Retina (tissue), 1 donor: ENCODE results near the gene GCN1.
A peak's percentile ranks its signal among the peaks of the same experiment; 100 is the strongest.
"Not testable (repeated sequence)": the region's sequence is repeated elsewhere in the genome, so short reads cannot be mapped to it uniquely, and the experiment has no call there.

Experiments
- DNase-seq: peaks from one replicate; pipeline ENCODE4 v3.0.0-alpha.2; 2016

GCN1 gene, protein sequence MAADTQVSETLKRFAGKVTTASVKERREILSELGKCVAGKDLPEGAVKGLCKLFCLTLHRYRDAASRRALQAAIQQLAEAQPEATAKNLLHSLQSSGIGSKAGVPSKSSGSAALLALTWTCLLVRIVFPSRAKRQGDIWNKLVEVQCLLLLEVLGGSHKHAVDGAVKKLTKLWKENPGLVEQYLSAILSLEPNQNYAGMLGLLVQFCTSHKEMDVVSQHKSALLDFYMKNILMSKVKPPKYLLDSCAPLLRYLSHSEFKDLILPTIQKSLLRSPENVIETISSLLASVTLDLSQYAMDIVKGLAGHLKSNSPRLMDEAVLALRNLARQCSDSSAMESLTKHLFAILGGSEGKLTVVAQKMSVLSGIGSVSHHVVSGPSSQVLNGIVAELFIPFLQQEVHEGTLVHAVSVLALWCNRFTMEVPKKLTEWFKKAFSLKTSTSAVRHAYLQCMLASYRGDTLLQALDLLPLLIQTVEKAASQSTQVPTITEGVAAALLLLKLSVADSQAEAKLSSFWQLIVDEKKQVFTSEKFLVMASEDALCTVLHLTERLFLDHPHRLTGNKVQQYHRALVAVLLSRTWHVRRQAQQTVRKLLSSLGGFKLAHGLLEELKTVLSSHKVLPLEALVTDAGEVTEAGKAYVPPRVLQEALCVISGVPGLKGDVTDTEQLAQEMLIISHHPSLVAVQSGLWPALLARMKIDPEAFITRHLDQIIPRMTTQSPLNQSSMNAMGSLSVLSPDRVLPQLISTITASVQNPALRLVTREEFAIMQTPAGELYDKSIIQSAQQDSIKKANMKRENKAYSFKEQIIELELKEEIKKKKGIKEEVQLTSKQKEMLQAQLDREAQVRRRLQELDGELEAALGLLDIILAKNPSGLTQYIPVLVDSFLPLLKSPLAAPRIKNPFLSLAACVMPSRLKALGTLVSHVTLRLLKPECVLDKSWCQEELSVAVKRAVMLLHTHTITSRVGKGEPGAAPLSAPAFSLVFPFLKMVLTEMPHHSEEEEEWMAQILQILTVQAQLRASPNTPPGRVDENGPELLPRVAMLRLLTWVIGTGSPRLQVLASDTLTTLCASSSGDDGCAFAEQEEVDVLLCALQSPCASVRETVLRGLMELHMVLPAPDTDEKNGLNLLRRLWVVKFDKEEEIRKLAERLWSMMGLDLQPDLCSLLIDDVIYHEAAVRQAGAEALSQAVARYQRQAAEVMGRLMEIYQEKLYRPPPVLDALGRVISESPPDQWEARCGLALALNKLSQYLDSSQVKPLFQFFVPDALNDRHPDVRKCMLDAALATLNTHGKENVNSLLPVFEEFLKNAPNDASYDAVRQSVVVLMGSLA (N-terminal part only)

DNA sequence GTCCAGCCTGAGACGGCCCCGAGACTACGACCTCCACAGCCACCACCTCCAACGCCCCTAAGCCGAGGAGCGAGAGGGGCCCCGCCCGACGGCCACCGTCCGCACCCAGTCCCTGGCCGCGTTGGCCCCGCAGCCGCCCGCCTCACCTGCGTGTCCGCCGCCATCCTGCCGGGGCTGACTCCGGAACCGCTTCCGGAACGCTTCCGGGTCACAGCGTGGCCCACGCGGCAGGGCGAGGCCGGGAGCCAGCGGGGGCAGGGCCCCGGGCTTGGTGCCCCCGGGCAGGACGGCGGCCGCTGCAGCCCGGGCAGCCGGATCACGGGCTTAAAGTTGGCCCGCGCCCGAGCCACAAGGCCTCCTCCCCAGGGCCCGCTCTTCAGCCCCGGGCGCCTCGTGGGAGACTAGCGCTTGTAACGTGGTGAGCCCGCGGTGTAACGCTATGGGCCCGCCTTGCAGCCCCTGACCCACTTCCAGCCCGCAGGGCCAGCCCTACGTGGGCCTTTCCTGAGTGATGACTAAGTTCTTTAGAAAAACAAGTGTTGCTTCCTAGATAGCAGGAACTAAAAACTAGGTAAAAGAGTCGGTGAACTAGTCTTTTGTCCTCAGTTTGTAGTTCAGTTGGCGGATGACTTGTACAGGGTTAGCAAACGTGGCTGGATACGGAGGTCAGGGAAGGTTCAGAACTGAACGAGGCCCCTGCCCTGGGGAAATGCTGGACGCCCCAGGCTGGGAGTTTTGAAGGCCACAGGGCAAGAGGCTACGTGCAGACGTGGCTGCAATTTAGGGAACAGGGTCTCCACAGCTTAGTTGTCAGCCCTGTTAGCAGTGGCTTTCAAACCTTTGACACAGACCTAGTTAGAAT, at the start of gene GCN1:
Gene GCN1 (minus strand): TSS at position 182 of the 862 bp plus-strand sequence. CDS start 18 bp downstream, at position 164.
- peak; percentile 92 for DNase-seq

DNA sequence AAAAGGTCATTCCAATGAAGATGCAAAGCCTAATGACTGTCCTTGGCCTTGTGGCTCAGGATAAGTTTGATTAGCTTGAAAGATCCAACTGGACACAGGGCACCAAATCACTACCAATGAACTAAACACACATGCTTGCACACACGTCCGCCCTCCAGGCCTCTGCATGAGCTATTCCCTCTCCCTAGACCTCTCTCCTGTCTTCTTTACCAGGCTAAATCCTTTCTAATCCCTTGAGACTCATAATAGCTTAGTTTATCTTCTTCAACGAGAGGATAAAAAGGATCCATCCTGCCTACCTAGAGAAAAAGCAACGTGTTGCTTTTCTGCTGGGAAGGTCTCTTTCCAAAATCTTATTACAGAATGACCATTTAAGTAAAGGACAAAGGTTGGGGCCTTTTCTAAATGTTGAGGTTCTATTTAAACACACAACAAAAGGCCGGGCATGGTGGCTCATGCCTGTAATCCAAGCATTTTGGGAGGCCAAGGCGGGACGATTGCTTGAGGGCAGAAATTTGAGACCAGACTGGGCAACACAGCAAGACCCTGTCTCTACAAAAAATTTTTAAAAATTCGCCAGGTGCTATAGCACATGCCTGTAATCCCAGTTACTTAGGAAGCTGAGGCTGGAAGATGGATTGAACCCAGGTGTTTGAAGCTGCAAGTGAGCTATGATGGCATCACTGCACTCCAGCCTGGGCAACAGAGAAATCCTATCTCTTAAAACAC, 48.6 kb upstream of the GCN1 start:
- DNase-seq: no peak

DNA sequence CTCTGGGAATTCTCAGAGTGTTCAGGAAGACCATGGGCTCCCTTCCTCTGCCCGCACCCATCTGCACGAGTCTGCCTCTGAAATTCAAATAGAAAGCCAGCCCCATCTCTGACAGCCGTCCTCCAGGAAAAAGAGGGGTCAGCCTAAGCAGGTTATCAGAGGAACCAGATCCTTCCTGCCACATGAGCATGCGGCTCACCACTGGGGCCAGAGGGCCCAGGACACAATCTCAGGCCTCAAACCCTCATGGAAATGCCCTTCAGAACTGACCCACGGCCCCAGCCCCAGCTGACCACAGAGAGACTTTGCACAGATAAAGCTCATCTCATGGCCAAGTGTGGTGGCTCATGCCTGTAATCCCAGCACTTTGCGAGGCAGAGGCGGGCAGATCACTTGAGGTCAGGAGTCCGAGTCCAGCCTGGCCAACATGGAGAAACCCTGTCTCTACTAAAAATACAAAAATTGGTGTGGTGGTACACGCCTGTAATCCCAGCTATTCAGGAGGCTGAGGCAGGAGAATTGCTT, 47.8 kb upstream of the GCN1 start:
- no peak for DNase-seq

DNA sequence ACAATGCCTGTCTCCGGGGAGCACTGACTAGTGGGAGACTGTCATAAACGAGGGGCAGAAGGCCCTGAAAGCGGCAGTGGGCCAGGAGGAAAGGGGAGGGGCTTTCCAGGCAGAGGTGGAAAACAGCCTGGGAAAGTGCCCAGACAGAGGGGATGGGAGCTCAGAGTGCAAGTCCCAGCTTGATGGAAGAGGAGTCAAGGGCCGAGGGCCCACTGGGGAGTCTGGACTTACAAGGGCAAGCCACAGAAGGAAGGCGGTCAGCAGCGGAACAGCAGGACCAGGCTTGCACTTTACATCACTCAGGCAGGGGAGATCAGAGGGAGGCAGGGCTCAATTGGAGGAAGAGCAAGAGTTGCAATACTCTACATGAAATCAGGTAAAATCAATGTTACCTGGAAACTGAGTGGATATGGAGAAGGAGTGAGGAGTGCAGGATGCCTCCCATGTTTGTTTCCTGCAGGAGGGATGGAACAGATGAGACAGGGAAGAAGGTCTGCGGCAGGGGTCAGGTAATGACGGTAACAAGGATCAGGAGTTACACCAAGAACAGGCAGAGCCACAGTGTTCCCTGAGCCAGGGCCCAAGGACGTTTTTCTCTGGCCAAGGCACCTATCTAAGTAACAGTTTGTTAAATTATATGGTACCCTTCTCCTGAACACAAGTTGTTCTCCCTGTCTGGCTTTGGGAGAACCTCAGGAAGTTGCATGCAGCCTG, 47.2 kb upstream of the GCN1 start:
- no peak for DNase-seq

DNA sequence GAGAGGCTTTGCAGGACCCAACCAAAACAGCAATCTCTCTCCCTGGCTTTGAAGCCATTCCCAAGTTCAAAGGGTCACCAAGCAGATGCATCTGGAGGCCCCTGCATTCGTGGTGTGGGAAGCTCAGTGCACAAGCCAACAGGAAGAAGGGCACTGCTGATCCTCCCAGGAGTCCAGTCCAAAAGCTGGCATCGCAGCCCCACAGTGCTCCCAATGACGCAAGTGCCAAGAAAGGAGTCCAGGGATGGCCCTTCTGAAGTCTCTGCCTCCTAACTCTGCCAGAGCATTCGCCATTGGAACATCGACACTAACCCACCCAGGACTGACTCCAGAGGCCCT, 45.9 kb upstream of the GCN1 start:
- DNase-seq: no peak

DNA sequence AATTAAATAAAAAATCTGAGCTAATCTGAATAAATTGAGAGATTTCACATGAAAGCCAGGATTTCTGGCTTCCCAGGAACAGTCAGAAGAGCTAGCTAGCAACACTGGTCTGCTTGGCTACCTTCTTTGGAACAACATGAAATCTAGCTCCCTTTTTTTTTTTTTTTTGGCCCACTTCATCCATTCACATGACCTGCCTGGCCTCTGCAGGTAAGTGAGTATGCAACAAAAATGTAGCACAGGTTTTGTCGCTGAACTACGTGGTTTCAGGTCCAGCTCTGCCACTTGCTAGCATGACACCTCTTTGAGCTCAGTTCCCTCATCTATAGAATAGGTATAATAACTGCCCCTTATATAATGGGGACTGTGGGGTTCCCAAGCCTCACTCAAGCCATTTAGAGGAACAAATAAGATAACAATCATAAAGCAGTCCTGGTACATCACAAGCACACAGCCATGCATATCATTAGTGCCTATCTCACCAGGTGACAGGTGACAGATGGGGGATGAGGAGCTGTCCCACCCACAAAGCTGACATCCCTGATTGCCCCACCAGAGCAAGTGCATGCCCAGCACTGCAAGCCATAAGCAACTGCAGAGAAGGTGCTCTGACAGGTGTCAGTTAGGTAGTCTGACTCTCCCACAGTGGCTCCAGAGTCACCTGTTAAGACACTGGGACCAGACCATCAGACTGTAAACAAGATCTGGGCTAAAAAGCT, 45.4 kb upstream of the GCN1 start:
- DNase-seq: no peak

DNA sequence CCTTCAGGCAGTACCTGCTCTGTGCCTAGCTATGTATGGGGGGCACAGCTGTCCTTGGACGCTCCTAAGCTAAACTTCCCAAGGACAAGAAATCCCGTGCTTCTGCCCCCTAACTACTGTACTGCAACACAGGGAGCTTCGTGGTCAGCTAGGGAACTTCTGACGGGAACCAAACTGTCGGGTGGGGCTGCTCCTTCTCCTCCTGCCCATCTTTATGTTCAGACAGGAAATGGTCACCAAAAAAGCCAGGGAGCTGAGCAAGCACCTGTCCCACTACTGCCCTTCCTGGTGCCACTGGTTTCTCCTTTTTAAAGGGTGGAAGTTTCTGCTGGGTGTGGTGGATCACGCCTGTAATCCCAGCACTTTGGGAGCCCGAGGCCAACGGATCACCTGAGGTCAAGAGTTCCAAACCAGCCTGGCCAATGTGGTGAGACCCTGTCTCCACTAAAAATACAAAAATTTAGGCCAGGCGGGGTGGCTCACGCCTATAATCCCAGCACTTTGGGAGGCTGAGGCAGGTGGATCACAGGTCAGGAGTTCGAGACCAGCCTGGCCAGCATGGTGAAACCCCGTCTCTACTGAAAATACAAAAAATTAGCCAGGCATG, 44.4 kb upstream of the GCN1 start:
- DNase-seq: no peak

DNA sequence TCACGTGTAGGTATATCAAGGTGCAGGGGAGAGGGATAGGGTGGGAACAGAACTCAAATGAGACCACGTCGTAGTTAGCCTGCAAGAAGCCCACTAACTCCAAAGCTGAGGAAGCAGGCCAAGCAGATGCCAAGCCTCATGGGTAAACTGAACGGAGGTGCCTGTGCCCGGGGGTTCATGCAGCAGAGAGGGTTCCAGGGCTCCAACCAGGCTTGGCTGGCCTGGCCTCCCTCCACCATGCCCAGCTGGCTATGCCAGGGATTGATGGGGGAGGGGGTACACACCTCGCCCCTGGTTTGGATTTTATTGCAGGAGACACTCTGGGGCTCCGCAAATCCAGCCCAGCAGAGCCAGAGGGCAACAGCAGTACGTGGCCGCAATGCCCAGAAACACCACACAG, 43.7 kb upstream of the GCN1 start:
- no peak for DNase-seq

DNA sequence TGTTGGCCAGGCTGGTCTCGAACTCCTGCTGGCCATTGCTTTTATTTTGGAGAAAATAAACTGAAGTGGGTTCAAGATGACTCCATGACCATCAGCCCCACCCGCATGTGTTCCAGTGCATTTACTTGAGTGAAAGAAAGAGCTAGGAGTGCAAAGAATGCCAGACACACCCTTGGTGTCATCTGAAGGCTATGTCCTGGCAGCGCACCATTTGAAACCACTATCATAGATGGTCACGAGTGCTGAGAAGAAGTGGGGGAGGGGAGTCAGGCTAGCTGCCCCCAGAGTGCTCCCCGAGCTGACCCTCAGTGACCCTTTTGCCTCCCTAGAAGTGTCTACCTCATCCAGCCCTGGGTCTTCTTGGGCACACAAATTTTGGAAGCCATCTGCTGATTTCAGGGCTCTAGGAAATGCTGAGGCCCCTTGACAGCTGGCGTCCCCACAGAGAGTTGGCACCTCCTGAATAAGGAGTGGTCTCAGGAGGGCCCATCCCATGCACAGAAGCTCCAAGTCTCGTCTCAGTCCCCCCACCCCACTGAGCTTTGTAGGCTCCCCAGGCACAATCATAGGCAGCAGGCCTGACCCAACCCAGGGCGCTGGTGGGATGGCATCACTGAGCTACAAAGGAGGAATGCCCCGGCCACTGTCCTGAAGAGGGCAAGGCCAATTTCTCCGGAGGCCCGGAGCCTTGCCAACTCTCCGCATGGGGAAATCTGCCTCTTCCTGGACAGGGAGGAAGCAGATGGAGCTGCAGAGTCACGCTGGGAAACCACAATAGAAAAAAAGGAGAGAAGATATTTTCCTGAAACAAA, 43.1 kb upstream of the GCN1 start:
- no peak for DNase-seq

DNA sequence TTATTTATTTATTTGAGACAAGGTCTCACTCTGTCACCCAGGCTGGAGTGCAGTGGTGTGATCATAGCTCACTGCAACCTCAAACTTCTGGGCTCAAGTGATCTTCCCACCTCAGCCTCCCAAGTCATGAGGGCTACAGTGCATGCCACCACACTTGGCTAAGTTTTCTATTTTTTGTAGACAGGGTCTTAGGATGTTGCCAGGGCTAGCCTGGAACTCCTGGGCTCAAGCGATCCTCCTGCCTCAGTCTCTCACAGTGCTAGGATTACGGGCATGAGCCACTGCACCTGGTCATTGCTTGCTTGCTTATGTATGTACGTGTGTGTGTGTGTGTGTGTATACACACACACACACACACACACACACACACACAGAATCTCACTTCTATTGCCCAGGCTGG, 42.3 kb upstream of the GCN1 start:
- not testable (repeated sequence) for DNase-seq

DNA sequence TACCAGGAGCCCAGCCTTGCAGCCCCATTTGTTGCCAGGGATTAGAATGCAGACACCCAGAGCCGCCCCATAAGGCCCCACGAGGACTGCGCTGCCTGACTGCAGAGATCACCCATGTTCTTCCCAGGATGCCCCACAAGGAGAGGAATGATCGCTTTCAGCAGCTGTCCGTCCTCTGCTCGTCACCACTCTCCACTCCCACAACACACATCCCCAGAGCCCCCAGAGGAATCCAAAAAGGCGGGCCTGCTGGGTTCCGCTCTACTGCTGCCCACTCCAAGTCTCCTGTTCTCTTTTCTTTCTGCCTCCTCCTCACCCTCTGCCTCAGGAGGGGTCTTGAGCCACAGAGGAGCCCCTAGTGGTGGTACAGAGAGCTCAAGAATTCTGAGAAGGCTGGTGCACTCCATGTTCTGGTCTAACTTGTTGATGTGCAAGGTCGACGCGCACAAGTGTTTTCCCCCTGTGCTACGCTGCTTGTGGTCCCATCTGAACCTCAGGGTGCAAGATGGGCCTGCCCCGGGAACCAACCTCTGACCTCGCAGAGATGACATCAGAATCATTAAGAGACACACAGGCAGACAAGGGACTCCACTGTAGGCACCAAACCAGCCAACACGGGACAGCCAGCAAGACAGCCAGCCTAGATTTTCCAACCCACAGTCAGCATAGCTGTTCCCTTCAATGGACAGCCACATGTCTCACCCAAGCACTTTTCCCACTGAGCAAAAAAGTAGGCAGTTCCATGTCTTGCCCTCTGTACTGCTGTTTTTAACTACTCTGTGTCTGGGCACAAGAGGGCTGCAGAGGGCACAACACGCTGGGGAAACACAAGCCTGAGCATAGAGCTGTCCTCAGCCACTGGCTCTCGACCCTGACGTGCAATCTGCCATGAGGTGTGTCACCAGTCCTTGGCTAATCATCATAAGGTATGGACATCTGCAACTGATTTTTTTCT, 41.1 kb upstream of the GCN1 start:
- DNase-seq: no peak

DNA sequence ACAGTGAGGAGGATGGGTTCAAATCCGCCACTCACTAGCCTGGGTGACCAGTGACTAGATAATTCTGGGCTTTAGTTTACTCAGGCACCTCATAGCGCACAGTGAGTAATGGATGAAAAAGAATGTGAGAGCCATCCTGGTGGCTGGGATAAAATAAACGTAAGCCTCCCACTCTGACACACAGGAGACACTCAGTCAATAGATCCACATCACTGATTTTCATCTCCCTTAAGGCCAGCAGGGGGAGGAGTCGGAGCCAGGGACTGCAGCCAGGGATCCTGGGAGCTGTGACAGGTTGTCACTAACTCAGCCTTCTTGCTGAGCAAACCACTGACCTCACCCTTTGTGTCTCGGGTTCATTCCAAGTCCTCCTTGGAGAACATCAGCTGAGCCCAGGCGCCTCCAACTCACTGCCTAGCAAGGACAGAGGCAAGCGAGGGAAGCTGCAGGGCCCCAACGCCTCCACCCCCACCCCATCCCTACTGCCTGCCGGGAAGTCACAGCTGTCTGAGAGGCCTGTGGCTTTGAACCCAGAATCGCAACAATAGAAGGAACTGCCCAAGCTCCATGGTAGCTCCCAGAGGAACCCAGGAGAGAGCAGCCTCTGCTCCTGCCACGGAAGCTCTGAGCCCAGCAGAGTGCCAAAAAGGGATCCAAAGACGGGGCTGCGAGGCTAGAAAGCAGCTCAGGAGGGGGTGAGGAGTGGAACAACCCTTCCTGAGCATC, 40.3 kb upstream of the GCN1 start:
- peak; percentile 83 for DNase-seq

DNA sequence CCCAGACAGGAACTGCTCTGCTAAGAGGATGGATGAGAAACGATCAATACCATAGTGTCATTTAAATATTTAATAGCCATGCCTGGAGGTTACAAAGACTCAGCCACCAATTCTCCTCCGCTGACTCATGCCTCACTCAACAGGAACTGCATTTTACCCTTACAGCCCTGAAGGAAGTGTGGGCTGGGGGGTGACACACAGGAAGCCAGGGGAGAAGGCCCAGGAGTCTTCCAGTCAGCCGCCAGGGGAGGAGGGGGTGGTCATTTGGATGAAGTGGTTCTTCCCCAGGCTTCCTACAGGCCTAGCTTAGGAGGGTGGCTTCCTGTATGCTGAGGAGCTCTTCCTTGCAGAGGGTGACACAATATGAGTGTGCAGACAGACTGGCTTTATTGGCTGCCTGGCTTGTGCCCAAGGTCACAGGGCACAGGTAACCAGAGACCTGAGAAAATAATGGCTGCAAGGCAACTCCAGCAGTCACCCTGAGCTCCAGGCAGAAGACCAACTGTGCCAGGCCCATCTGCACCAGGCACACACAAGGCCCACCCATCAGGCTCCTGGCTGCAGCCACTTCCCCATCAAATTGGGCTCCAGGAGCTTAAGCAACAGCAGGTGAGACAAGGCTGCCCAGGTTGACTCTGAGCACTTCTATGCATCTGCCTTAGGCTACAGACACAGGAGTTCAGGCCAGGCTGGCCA, 36.9 kb upstream of the GCN1 start:
- no peak for DNase-seq

DNA sequence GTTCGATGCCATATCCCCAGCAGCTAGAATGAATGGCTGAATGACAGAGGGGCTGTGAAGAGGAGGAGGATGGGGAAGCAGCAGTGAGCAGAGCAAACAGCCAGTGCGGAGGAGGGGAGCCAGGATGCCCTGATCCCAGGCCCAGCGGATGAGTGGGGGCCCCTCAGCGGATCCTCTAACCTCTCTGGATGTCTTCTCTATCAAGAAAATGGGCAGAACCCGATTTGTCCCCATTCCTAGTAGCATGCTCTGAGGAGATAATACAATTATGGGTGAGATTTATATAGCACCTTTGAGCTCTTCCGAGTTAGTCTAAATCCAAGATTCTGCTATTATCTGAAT, 36.4 kb upstream of the GCN1 start:
- DNase-seq: no peak

DNA sequence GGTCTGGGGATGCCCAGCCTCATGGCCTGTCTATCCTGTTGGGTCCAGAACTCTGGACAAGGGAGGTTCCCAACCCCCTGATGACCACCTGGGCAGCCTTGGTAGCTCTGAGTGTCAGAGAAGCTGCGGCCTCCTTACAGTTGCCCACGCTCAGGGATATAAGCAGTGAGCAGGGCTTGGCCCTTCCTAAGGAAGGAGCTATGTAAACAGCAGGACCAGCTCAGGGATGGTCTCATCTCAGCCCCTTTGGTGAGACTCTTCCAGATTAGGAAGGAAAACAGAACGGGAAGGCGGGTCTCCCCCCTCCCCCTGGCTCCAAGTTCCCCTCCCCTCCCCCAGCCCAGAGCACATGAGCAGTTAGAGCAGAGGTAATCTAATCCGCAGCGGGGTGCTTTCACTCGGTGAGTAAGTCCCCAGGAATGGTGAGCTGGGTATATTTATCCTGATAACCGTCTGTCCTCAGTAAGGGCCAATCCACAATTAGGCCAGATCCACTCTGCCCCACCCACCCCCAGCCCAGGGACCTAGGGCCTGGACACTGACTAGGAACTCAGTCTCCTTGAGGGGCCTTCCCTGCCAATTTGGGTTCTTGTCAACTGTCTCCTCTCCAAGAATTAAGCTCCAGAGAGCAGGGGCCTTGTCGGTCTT, 35.9 kb upstream of the GCN1 start:
- DNase-seq: peak; percentile 61
